HG03442 (cell line): ENCODE results near the gene TMEM164.

Source experiments
- ATAC-seq: cut with Tn5 transposase; IDR thresholded peaks from one replicate; pipeline ENCODE4 v1.9.1; 2021; ENCODE audit warnings: mild to moderate bottlenecking, moderate library complexity; ENCODE audit not compliant: unreplicated experiment

Gene TMEM164

DNA sequence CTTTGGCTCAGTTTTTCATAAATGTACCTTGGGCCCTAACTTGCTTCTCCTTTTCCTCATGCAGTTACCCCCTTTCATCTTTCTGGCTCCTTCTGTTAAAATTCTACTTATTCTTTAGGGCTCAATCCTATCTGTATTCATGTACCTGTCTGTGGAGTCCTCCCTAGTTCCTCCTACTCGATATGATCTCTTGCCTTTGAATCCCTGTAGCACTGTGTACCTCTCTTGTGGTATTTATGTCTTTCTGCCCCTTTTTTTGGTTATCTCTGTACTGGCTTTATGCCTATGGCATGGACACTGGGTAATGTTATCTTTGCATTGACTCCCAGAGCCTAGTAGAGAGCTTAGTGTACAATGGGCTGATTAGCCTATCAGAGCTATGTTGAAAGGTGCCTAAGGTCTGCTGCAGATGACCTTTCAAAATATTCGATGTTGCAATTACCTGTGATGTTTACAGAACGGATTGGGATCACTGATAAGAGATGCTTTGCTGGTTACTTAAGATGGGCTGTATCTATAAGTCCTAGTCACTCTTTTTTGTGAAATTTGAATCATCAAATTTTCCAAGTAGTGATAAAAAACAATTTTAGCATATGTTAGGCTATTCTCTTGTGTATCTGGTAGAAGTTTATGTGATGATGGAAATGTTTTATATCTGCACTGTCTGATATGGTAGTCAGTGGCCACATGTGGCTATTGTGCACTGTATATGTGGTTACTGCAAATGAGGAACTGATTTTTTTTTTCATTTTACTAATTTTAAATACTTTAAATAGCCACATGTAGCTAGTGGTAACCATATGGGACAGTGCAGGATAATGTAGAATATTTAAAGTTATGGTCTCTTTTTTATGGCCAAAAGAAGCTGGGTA is 33.5 kb downstream of the TMEM164 start:
- ATAC-seq, result no peak

DNA sequence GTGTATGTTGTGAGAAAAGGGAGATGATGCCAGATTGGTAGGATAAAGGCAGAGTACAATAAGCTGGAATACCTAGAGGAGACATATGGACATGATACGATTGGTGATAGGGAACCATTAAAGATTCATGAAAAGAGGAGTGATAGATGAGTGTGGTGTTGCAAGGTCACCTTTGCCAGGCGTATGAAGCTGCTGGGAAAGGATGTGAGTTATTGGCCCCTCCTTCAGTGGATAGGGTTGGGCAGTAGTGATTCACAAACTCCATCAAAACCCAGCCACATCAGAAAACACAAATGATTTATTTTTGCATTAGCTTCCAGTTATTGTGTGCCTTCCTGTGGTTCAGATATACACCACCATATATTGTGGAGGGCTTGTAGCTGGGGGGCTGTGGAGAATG is 34.3 kb downstream of the TMEM164 start:
- no peak for ATAC-seq

- no peak for ATAC-seq
These were observed 36.0 kb downstream of the TMEM164 start for GRCh38 chrX:110038900-110039299.

- ATAC-seq, result no peak
These were observed 39.1 kb downstream of the TMEM164 start for GRCh38 chrX:110041980-110042379.

DNA sequence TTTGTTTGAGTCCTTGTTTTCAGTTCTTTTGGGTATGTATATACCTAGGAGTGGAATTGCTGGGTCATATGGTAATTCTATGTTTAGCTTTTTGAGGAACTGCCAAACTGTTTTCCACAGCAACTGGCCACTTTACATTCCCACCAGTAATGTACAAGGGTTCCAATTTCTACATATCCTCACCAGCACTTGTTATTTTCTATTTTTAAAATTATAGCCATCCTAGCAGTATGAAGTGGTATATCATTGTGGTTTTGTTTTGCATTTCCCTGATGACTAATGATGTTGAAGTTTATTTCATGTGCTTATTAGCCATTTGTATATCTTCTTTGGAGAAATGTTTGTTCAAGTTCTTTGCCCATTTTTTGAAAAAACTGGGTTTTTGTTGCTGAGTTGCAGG is 39.6 kb downstream of the TMEM164 start:
- ATAC-seq, result no peak

DNA sequence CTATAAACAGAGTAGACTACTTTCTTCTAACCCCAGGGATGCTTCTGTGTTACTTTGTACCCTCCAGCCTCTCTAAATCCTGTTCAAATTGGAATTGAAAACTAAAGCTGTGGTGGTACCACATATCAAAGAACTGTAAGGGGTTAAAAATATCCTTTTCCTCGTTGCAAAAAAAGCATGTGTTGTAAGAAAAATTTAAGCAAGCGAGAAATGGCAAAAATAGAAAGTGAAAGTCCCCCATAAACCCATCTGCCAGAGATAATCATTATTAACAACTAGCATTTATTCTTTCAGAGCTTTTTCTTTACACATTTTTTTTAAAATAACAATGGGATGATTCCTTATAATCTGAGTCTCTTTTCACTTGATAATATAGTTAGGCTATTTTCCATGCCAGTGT is 40.6 kb downstream of the TMEM164 start:
- no peak for ATAC-seq

DNA sequence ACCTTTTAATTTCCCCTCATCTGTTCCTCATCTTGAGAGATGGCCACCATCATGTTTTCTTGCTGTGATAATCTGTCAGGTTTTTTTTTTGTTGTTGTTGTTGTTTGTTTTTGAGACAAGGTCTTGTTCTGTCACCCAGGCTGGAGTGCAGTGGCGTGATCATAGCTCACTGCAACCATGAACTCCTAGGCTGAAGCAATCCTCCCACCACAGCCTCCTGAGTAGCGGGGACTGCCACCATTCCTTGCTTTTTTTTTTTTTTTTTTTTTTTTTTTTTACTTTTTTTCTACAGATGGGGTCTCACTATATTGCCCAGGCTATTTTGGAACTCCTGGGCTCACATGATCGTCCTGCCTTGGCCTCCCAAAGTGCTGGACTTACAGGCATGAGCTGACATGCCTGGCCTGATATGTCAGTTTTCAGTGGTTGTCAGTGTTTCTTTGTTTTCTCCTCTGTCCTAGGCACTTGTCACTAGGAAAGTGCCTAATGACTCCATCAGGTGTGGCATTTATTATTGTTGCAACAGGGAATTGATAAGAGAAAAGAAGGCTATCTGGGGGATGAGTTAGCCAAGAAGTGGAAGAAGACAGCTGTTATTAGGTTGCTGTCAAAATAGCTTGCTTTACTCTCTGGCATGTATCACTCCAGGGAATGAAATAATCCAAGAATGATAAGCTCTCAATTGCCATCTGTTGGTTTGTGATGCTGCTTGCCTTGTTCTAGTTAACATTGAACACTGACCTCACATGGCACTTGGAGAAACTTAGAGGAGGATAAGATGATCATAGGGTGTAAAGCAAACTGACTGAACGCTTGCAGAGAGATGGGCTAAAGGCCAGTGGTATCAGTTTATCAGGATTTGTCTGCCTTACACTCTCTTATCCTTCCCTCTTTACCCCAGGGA is 41.7 kb downstream of the TMEM164 start:
- ATAC-seq, result no peak

DNA sequence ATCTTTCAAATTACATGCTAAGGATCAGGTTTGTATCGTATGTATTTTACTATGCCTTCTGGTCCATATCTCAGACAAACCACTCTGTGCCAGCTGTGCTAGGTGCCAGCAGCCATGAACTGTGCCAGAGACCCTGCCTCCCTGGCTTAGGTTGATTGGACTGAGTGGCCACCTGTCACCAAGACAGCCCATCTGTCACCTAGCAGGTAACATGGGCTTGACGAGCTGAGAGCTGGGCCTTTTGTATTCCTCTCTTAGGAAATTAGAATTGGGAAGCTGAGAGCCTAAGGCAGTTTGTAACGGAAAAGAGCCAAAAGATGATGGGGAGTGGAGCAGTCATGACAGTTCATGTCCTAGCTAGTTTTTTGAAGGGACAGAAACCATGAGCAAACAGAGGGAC is 42.5 kb downstream of the TMEM164 start:
- ATAC-seq, result no peak

DNA sequence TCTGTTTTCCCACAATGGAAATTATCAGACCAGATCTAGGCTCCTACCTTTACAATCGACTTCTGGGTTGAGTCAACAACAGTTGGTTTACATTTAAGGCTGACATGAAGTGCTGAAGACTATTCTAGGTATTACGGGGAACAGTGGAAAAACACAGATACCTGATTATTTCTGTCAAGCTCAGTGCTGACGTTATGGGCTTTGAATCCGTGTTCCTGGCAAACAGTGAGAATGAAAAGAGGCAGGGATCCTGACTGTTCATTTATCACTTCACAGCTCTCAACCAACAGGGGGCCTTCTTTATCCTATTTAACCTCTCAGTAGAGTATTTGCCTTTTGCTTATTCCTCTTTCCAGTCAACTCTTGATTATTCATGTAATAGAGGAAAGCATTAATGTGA is 43.1 kb downstream of the TMEM164 start:
- ATAC-seq, result no peak

- ATAC-seq, result no peak
These were observed 44.1 kb downstream of the TMEM164 start for GRCh38 chrX:110046971-110047370.

GRCh38 chrX:110049096-110049495 is 46.2 kb downstream of the TMEM164 start:
- no peak for ATAC-seq

DNA sequence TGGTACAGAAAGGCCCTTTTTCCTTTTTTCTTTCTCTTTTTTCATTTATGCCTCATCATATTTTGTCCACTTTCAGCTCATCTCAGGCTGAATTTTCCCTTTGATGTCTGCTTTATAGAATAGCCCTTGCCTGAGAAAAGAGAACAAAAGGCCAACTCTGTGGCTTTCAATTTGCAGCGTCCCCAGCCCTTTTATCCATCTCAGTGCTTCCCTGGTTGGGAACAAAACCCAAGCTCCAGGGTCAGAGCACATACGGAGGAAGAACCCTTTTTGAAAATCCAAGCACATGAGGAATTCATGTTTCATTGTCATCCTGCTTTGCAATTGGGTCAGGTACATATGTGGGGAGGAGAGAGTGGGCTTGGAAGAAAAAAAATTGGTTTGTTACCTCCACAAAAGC is 47.5 kb downstream of the TMEM164 start:
- ATAC-seq, result no peak

GRCh38 chrX:110050901-110051300 is 48.0 kb downstream of the TMEM164 start:
- no peak for ATAC-seq

- ATAC-seq, result no peak
These were observed 48.6 kb downstream of the TMEM164 start for GRCh38 chrX:110051559-110051958.

- no peak for ATAC-seq
These were observed 49.4 kb downstream of the TMEM164 start for GRCh38 chrX:110052303-110052702.

DNA sequence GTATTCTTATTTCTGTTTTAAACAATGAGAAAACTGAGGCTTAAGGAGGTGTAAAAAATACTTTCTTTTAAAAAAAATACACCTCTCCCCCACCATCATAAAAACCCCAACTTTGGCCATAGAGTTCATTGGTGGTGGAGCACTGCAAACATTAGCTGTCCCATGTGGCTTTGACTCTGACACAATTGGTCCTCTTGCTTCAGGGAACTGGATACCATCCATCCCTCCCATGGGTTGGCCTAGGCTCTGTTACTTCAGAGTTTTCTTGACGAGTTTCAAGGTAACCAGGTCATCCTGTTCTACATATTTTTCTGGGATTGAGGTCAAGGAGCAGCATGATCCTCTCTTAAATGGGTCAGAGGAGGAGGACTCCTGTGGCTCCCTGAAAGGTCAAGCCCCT is 50.5 kb downstream of the TMEM164 start:
- ATAC-seq, result no peak

DNA sequence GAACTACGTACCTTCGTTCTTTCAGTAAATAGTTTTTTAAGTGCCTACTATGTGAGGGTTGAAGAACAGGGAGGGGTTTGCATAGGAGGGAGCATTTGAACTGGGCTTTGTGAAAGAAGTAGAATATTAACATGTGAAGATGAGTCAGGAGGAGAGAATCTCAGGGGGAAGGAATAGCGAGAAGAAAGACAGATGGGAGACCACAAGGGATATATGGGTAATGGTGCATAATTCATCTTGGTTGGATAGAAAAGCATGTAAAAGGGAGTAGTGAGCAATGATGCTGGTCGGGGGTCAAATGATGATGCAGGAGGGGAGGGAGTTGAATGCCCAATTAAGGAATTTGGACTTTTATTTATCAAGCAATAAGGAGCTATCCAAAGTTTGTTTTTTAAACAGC is 52.7 kb downstream of the TMEM164 start:
- ATAC-seq, result no peak

DNA sequence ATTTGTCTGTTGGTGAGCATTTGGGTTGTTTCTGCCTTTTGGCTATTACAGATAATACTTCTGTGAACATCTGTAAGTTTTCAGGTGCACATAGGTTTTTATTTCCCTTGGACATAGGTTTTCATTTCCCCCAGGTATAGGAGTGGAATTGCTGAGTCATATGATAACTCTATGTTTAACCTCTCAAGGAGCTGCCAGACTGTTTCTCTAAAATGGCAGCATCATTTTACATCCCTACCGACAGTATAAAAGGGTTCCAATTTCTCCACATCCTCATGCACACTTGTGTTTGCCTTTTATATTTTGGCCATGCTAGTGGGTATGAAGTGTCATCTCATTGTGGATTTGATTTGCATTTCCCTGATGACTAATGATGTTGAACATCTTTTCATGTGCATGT is 53.5 kb downstream of the TMEM164 start:
- no peak for ATAC-seq

- no peak for ATAC-seq
These were observed 56.5 kb downstream of the TMEM164 start for GRCh38 chrX:110059410-110059809.

GRCh38 chrX:110060317-110060716 is 57.4 kb downstream of the TMEM164 start:
- ATAC-seq, result no peak

- no peak for ATAC-seq
These were observed 58.1 kb downstream of the TMEM164 start for GRCh38 chrX:110060846-110061537.
